ENCODE measurements around the gene ROR1. TPM values are rescaled to one million over a fixed set of nuclear protein-coding genes. Genes with fewer than 3 reads are reported as not detected.

Gene ROR1
- total RNA-seq, 1 donor from 2014 or later: 0.26 TPM

DNA sequence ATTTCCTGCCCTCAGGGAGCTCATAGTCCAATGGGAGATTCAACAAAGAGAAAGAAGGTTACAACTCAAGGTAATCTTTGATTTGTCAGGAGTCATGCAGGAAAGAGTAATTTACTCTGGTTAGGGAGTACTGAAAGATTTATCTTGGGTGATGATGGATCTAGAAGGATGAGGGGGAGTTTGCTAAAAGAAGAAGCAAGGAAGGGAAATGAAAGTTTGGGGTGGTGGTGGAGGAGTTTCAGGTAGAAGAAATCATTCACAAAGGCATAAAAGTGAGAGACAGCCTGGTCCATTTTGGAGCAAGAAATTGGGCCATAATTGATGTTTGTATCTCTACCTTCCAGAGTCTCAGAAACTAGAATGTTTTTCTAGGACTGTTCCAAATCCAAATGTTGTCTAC, 116.7 kb downstream of the ROR1 start:
- H3K36me3 ChIP-seq (ENCODE audit: control insufficient read depth, insufficient read depth, low read length): no peaks in the 10 kb centered on the region
- DNase-seq (ENCODE audit: low read depth): no peak
- no peak for FAIRE-seq
- TF ChIP-seq, protein P1, sequence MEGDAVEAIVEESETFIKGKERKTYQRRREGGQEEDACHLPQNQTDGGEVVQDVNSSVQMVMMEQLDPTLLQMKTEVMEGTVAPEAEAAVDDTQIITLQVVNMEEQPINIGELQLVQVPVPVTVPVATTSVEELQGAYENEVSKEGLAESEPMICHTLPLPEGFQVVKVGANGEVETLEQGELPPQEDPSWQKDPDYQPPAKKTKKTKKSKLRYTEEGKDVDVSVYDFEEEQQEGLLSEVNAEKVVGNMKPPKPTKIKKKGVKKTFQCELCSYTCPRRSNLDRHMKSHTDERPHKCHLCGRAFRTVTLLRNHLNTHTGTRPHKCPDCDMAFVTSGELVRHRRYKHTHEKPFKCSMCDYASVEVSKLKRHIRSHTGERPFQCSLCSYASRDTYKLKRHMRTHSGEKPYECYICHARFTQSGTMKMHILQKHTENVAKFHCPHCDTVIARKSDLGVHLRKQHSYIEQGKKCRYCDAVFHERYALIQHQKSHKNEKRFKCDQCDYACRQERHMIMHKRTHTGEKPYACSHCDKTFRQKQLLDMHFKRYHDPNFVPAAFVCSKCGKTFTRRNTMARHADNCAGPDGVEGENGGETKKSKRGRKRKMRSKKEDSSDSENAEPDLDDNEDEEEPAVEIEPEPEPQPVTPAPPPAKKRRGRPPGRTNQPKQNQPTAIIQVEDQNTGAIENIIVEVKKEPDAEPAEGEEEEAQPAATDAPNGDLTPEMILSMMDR (IDR thresholded peaks at IDR 0.05; ENCODE audit: insufficient read depth, low read length, severe bottlenecking): no peak
- no peak overlapping the region for H3K4me3 ChIP-seq (ENCODE audit: low read depth, low read length)
- no peaks in the 10 kb centered on the region for H3K27me3 ChIP-seq (ENCODE audit: control insufficient read depth, insufficient read depth, low read length)

DNA sequence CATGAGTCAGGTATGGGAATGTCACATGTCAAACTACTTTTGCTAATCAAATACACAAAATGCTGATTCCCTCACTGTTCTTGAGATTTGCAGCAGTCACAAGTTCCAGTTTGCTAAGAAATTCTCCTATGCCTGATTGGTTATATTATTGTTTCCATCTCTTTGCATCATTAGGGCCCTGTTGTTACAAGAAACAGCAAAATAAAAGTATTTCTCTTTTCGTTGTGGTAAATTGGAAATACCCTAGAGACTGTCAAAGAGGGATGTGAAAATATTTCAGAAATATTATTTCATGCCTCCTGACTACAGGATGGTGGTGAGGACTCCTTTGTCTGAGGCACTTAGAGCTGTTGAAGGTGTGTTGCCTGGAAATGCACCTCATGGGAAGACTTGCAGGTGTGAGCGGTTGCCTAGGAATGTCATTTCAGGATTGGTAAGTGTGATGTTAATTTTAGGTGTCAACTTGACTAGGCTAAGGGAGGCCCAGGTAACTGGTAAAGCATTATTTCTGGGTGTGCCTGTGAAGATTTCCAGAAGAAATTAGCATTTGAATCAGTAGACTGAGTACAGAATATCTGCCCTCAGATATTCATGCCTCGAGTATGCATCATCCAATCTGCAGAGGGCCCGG, 117.4 kb downstream of the ROR1 start:
- no peaks in the 10 kb centered on the region for H3K27me3 ChIP-seq (ENCODE audit: control insufficient read depth, insufficient read depth, low read length)
- TF ChIP-seq, protein P1 (IDR thresholded peaks at IDR 0.05; ENCODE audit: insufficient read depth, low read length, severe bottlenecking): no peak
- no peak for FAIRE-seq
- no peak overlapping the region for H3K4me3 ChIP-seq (ENCODE audit: low read depth, low read length)
- no peaks in the 10 kb centered on the region for H3K36me3 ChIP-seq (ENCODE audit: control insufficient read depth, insufficient read depth, low read length)
- no peak for DNase-seq (ENCODE audit: low read depth)

DNA sequence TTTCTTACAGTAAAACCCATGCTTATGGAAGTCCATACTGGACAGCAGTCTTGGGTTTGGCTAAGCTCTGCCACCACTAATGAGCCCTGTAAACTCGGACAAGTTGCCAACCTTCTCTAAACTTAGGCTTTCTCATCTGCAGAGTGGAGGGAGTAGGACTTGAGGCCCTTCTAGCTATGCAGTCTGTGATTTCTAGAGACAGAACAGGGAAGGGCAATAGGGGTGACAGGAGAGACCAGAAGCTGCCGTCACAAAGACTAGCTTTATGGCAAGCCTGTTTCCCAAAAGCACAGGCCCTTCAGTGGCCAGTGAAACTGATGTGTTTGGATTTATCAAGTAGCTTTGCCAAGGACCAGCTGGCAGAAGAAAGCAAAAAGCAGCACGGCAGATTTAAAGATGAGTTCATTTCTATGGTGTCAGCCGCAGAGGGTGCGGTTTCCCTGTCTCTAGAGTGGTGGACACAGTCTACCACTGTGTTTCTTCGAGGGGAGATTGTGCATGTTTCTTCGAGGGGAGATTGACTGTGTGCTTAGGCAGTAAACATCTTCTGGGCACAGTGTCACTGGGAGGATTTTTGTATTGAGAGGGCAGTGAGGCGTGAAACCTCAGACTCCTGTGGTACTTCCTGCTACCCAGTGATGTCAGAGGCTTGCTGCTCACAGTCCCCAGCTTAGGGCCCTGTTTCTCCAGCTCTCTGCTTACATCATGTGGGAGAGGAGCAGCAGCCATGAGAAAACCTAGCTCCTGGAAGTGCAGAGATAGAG, 119.0 kb downstream of the ROR1 start:
- FAIRE-seq (peak; percentile 77), DNase-seq (ENCODE audit: low read depth) (peak; percentile 48)
- no peaks in the 10 kb centered on the region for H3K36me3 ChIP-seq (ENCODE audit: control insufficient read depth, insufficient read depth, low read length)
- no peak overlapping the region for H3K4me3 ChIP-seq (ENCODE audit: low read depth, low read length)
- TF ChIP-seq, protein P1 (IDR thresholded peaks at IDR 0.05; ENCODE audit: insufficient read depth, low read length, severe bottlenecking): no peak
- no peaks in the 10 kb centered on the region for H3K27me3 ChIP-seq (ENCODE audit: control insufficient read depth, insufficient read depth, low read length)

DNA sequence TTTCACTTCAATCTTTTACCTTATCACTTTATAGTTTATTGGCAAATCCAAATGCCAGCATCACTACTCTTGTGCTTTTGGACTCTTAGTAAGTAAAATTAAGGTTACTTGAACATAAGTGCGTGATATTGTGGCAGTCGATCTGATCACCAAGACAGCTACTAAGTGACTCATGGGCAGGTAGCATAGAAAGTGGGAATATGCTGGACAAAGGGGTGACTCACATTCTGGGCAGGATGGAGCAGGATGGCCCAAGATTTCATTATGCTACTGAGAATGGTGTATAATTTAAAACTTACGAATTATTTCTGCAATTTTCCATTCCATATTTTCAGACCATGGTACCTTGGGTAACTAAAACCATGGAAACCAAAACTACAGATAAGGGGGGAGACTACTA, 120.2 kb downstream of the ROR1 start:
- TF ChIP-seq, protein P1 (IDR thresholded peaks at IDR 0.05; ENCODE audit: insufficient read depth, low read length, severe bottlenecking): no peak
- Histone ChIP-seq H3K27me3 (ENCODE audit: control insufficient read depth, insufficient read depth, low read length) (no peaks in the 10 kb centered on the region), H3K36me3 (ENCODE audit: control insufficient read depth, insufficient read depth, low read length) (no peaks in the 10 kb centered on the region), H3K4me3 (ENCODE audit: low read depth, low read length) (no peak overlapping the region)
- peak; percentile 91 for DNase-seq (ENCODE audit: low read depth)
- no peak for FAIRE-seq

DNA sequence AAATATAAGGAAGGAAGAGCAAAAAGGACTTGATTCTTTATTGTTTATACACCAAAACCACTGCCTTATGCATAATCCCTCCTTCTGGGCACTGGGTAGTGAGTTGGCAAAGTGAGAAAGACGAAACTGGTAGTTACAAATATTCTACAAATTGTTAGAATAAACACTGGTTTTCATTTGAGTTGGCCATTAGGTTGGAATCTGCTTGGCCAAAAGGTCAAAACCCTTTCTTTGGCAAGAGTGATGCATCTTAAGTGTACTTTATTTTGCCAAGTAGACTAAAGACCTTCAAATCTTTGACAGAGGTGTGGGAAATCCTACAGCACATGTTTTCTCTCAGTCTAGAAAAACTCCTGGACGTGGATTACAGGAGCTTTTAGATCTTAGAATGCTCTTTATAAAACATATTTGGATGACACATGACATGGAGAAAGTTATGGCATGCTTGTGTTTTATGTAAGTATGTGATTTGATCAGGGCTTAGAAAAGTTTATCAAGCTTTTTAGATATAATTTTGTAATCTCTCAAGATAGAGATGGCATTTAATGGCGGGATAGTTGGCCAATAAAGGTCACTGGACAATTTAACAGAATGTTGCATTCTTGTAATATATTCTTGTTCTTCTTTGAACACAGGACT, 120.9 kb downstream of the ROR1 start:
- no peak for FAIRE-seq
- Histone ChIP-seq H3K36me3 (ENCODE audit: control insufficient read depth, insufficient read depth, low read length) (no peaks in the 10 kb centered on the region), H3K27me3 (ENCODE audit: control insufficient read depth, insufficient read depth, low read length) (no peaks in the 10 kb centered on the region), H3K4me3 (ENCODE audit: low read depth, low read length) (no peak overlapping the region)
- TF ChIP-seq, protein P1 (IDR thresholded peaks at IDR 0.05; ENCODE audit: insufficient read depth, low read length, severe bottlenecking): no peak
- DNase-seq (ENCODE audit: low read depth): no peak
